IMR-90 (cell line): ENCODE results near the gene IRGQ. TPM values are rescaled to one million over a fixed set of nuclear protein-coding genes. Genes with fewer than 3 reads are reported as not detected.

Experiments used
- ATAC-seq: fragments of 200-7000 bp; cut with Tn5 transposase; 2 replicates; pipeline ENCODE4 v1.9.1; 2020; ENCODE audit warnings: low read depth, mild to moderate bottlenecking, moderate library complexity
- BruUV-seq: library from RNA; stranded (reverse); fragments of 400-500 nt; replicated peaks from 2 replicates; lab custom pipeline; 2021; lab: Mats Ljungman, UMichigan
- CTCF ChIA-PET: fragments of 300-600 bp; formaldehyde crosslinking; extraction: SDS; loops from one replicate; lab custom pipeline; 2021; ENCODE audit warnings: antibody characterized with exemption; lab: Yijun Ruan, JAX
- POLR2A ChIA-PET: fragments of 300-600 bp; sonication (Branson Sonifier 250); formaldehyde crosslinking; loops from one replicate; lab custom pipeline; 2022; ENCODE audit warnings: antibody characterized with exemption; ENCODE audit not compliant: unreplicated experiment; lab: Charles Lee
- DNase-seq: peaks from one replicate; pipeline ENCODE4 v3.0.0; 2013
- H2AFZ ChIP-seq: replicated peaks from 2 replicates; pipeline ENCODE3; 2013; ENCODE audit warnings: low read length, mild to moderate bottlenecking; ENCODE audit not compliant: poor library complexity
- H2AK5ac ChIP-seq: 2 replicates; pipeline ENCODE4 v1.6.1; 2013; ENCODE audit warnings: low read depth, low read length, inconsistent platforms
- H2AK9ac ChIP-seq: replicated peaks from 2 replicates; pipeline ENCODE3; 2013; ENCODE audit warnings: mild to moderate bottlenecking, low read depth, low read length, moderate library complexity; ENCODE audit not compliant: poor library complexity
- H2BK120ac ChIP-seq: 2 replicates; pipeline ENCODE4 v1.6.1; 2013; ENCODE audit warnings: low read depth, low read length, inconsistent platforms
- H2BK15ac ChIP-seq: 3 replicates; pipeline ENCODE4 v1.6.1; 2013; ENCODE audit warnings: low read depth, low read length, inconsistent platforms
- H2BK20ac ChIP-seq: 2 replicates; pipeline ENCODE4 v1.6.1; 2013; ENCODE audit warnings: low read depth, mild to moderate bottlenecking, inconsistent platforms, low read length, moderate library complexity
- H2BK5ac ChIP-seq: 2 replicates; pipeline ENCODE4 v1.6.1; 2013; ENCODE audit warnings: mild to moderate bottlenecking, low read depth, low read length, inconsistent platforms; ENCODE audit not compliant: poor library complexity, severe bottlenecking
- H3K14ac ChIP-seq: replicated peaks from 2 replicates; pipeline ENCODE4 v1.6.1; 2013; ENCODE audit warnings: low read depth, low read length, inconsistent platforms
- H3K18ac ChIP-seq: 2 replicates; pipeline ENCODE4 v1.6.1; 2013; ENCODE audit warnings: low read depth, low read length, control low read depth
- H3K23ac ChIP-seq: 2 replicates; pipeline ENCODE4 v1.6.1; 2013; ENCODE audit warnings: low read depth, low read length, inconsistent platforms
- H3K27ac ChIP-seq: 2 replicates; pipeline ENCODE4 v1.5.1; 2013; ENCODE audit warnings: mild to moderate bottlenecking, control low read depth, low read length; ENCODE audit not compliant: insufficient read depth
- H3K27me3 ChIP-seq: 2 replicates; pipeline ENCODE4 v1.6.1; 2013; ENCODE audit warnings: low read length; ENCODE audit not compliant: control insufficient read depth, insufficient read depth
- H3K36me3 ChIP-seq: 2 replicates; pipeline ENCODE4 v1.6.1; 2013; ENCODE audit warnings: low read length, mixed read lengths; ENCODE audit not compliant: control insufficient read depth, insufficient read depth
- H3K4ac ChIP-seq: 2 replicates; pipeline ENCODE4 v1.6.1; 2013; ENCODE audit warnings: low read depth, low read length, inconsistent platforms
- H3K4me1 ChIP-seq: 2 replicates; pipeline ENCODE4 v1.6.1; 2013; ENCODE audit warnings: low read length, mixed read lengths; ENCODE audit not compliant: control insufficient read depth, insufficient read depth
- H3K4me2 ChIP-seq: 2 replicates; pipeline ENCODE4 v1.6.1; 2013; ENCODE audit warnings: low read depth, mild to moderate bottlenecking, control low read depth, low read length, moderate library complexity
- H3K4me3 ChIP-seq: 2 replicates; pipeline ENCODE4 v1.5.1; 2013; ENCODE audit warnings: low read depth, mild to moderate bottlenecking, control low read depth, low read length, moderate library complexity; ENCODE audit not compliant: insufficient read depth
- H3K56ac ChIP-seq: 2 replicates; pipeline ENCODE4 v1.6.1; 2013; ENCODE audit warnings: low read length, inconsistent platforms; ENCODE audit not compliant: insufficient read depth; ENCODE audit errors: extremely low read depth
- H3K79me1 ChIP-seq, 2 experiments: 2 replicates each; pipeline ENCODE4 v1.6.1; 2013; ENCODE audit warnings: low read length in 2 of 2, inconsistent platforms in 1 of 2, low read depth in 1 of 2
- H3K9ac ChIP-seq: 2 replicates; pipeline ENCODE4 v1.6.1; 2013; ENCODE audit warnings: low read depth, low read length, control low read depth
- H3K9me1 ChIP-seq: 2 replicates; pipeline ENCODE4 v1.6.1; 2013; ENCODE audit warnings: low read length, inconsistent platforms; ENCODE audit not compliant: insufficient read depth
- H3K9me3 ChIP-seq: 2 replicates; pipeline ENCODE4 v1.6.1; 2013; ENCODE audit warnings: low read length; ENCODE audit not compliant: control insufficient read depth, insufficient read depth
- H4K20me1 ChIP-seq: 2 replicates; pipeline ENCODE4 v1.6.1; 2013; ENCODE audit warnings: low read length, inconsistent platforms; ENCODE audit not compliant: insufficient read depth
- H4K5ac ChIP-seq: 2 replicates; pipeline ENCODE4 v1.6.1; 2013; ENCODE audit warnings: mild to moderate bottlenecking, low read depth, low read length, control low read depth
- H4K8ac ChIP-seq, 2 experiments: 2 replicates each; pipeline ENCODE4 v1.6.1; 2013; ENCODE audit warnings: low read depth in 2 of 2, low read length in 2 of 2, control low read depth in 1 of 2, inconsistent platforms in 1 of 2
- H4K91ac ChIP-seq: 2 replicates; pipeline ENCODE4 v1.6.1; 2013; ENCODE audit warnings: low read depth, low read length, inconsistent platforms; ENCODE audit not compliant: insufficient read depth
- CHD1 ChIP-seq: IDR thresholded peaks from 2 replicates; pipeline ENCODE4 v1.6.1; 2012; ENCODE audit warnings: low read depth, low read length, improper control_type of control experiment
- CTCF ChIP-seq: conservative IDR thresholded peaks from 2 replicates; pipeline ENCODE4 v1.5.1; 2012; ENCODE audit warnings: mild to moderate bottlenecking, low read depth, low read length, improper control_type of control experiment
- MAFK ChIP-seq: IDR thresholded peaks from 2 replicates; pipeline ENCODE4 v1.6.1; 2012; ENCODE audit warnings: low read depth, low read length, improper control_type of control experiment
- MAZ ChIP-seq: IDR thresholded peaks from 2 replicates; pipeline ENCODE4 v1.6.1; 2012; ENCODE audit warnings: low read depth, mild to moderate bottlenecking, low read length, improper control_type of control experiment, moderate library complexity, borderline replicate concordance
- MXI1 ChIP-seq: IDR thresholded peaks from 2 replicates; pipeline ENCODE4 v1.6.1; 2012; ENCODE audit warnings: low read depth, mild to moderate bottlenecking, low read length, moderate library complexity, borderline replicate concordance
- NFE2L2 ChIP-seq: fragments of 150-350 bp; IDR thresholded peaks from 2 replicates; pipeline ENCODE4 v1.6.1; 2016; ENCODE audit warnings: low read depth, mild to moderate bottlenecking, low read length
- POLR2A ChIP-seq: IDR thresholded peaks from 2 replicates; pipeline ENCODE4 v1.6.1; 2012; ENCODE audit warnings: mild to moderate bottlenecking, low read depth, low read length
- RAD21 ChIP-seq: IDR thresholded peaks from 2 replicates; pipeline ENCODE4 v1.6.1; 2012; ENCODE audit warnings: low read length, improper control_type of control experiment
- RCOR1 ChIP-seq: IDR thresholded peaks from 2 replicates; pipeline ENCODE4 v1.6.1; 2012; ENCODE audit warnings: mild to moderate bottlenecking, low read length, improper control_type of control experiment; ENCODE audit not compliant: insufficient replicate concordance
- RFX5 ChIP-seq: IDR thresholded peaks from 2 replicates; pipeline ENCODE4 v1.8.0; 2012; ENCODE audit warnings: low read depth, mild to moderate bottlenecking, low read length, moderate library complexity
- SMC3 ChIP-seq: fragments of 150-350 bp; IDR thresholded peaks from 2 replicates; pipeline ENCODE4 v1.6.1; 2016; ENCODE audit warnings: low read depth, mild to moderate bottlenecking, antibody characterized with exemption, low read length, moderate library complexity
- USF2 ChIP-seq: fragments of 150-350 bp; IDR thresholded peaks from 2 replicates; pipeline ENCODE4 v1.6.1; 2017; ENCODE audit warnings: mild to moderate bottlenecking, antibody characterized with exemption, low read length, low read depth
- WGBS, 2 experiments: methylation state at CpG; one replicate each; pipeline versions ENCODE4 v1.1.5 to v1.1.7; 2013; ENCODE audit warnings: missing lambda C conversion rate in 2 of 2; ENCODE audit not compliant: insufficient read length in 1 of 2; ENCODE audit errors: extremely low coverage in 2 of 2; 5-methylcytosine and 5-hydroxymethylcytosine counted together
- dilution Hi-C: fragments of 300-500 bp; cut with HindIII; formaldehyde crosslinking; loops from one replicate; pipeline ENCODE4 v1.14.3; 2018; ENCODE audit warnings: low sequenced_read_pairs; ENCODE audit not compliant: unreplicated experiment
- in situ Hi-C: fragments of 300-500 bp; cut with MboI; formaldehyde crosslinking; loops from 3 replicates; pipeline ENCODE4 v1.14.3; 2019; ENCODE audit warnings: low sequenced_read_pairs, inconsistent platforms, mixed read lengths
- intact Hi-C: fragments of 100-400 bp; cut with micrococcal nuclease; formaldehyde crosslinking; loops from 2 replicates; pipeline ENCODE4 v1.10.0; 2022
- polyA plus RNA-seq, 3 experiments: library from polyadenylated mRNA; depleted of rRNA; stranded (reverse); fragments of >200 nt; gene quantifications; 2 replicates each; pipeline ENCODE4 v1.2.3, GENCODE V29; 2012; ENCODE audit warnings: low replicate concordance in 1 of 3
- total RNA-seq: library from RNA; depleted of rRNA; stranded (reverse); fragments of >200 nt; gene quantifications from 2 replicates; pipeline ENCODE4 v1.2.3, GENCODE V29; 2012

The IRGQ gene
- total and polyA plus RNA-seq, 2 of the 4 experiments (the other 2 are of a cell fraction): 9.0 to 9.9 TPM

- no TSS peak for BruUV-seq
- Histone ChIP-seq H2BK5ac (no peak overlapping the region), H3K79me1 (no peaks in the 10 kb centered on the region), H3K9me3 (no peaks in the 10 kb centered on the region), H3K14ac (no peak overlapping the region), H4K91ac (no peak overlapping the region), H3K9me1 (no peaks in the 10 kb centered on the region), H3K23ac (peak overlapping the region; percentile 5; the same call in 1 of the 2 replicates), H4K5ac (no peak overlapping the region), H3K56ac (no peak overlapping the region), H3K36me3 (no peaks in the 10 kb centered on the region), H2BK120ac (no peak overlapping the region), H3K4me3 (peak overlapping the region; percentile 64), H2BK15ac (no peak overlapping the region), H4K8ac (no peak overlapping the region), H2AK9ac (peak overlapping the region; percentile 3), H2BK20ac (no peak overlapping the region), H3K27ac (no peak overlapping the region), H3K4ac (no peak overlapping the region), H3K18ac (no peak overlapping the region), H2AFZ (peak overlapping the region; percentile 92), H4K20me1 (no peaks in the 10 kb centered on the region), H2AK5ac (no peak overlapping the region), H3K4me2 (peak overlapping the region; percentile 96), H3K4me1 (peaks cover 6% of the 10 kb centered on the region), H3K9ac (peak overlapping the region; percentile 12; the same call in 1 of the 2 replicates), H3K27me3 (peaks cover 33% of the 10 kb centered on the region)
- WGBS, 2 experiments: 20% methylated on average over 1 of the region's 9 CpGs; no CpG with 5 or more reads in 1 of the 2 experiments
- DNase-seq: no peak
- ChIA-PET POLR2A (no interaction called here), CTCF (no interaction called here)
- no peak for ATAC-seq
- TF ChIP-seq MAZ: no peak
- no peak for TF ChIP-seq RAD21
- TF ChIP-seq RFX5: no peak
- no peak for TF ChIP-seq CHD1
- TF ChIP-seq NFE2L2: no peak
- no peak for TF ChIP-seq POLR2A
- no peak for TF ChIP-seq MXI1
- no peak for TF ChIP-seq CTCF
- TF ChIP-seq USF2: no peak
- TF ChIP-seq SMC3: no peak
- no peak for TF ChIP-seq MAFK
- TF ChIP-seq RCOR1: no peak
- in situ Hi-C loops (no loop called here), intact Hi-C loops (no loop called here), dilution Hi-C loops (no loop called here)
Measured at GRCh38 chr19:43640424-43640757, 44.5 kb upstream of the IRGQ start.
